Activated CD8-positive, alpha-beta T cell treated with anti-CD3 and anti-CD28 coated beads for 36 hours (primary cell): ENCODE data around the gene ABCA7. TPM values are rescaled to one million over a fixed set of nuclear protein-coding genes. Genes with fewer than 3 reads are reported as not detected.

ENCODE experiments used
- ATAC-seq: fragments of 200-7000 bp; cut with Tn5 transposase; one replicate; pipeline ENCODE4 v1.10.0; 2021; ENCODE audit warnings: mild to moderate bottlenecking, moderate library complexity
- CTCF ChIA-PET: fragments of 350-600 bp; sonication (Branson Sonifier 250); formaldehyde crosslinking; loops from one replicate; lab custom pipeline; 2021; ENCODE audit warnings: antibody characterized with exemption; lab: Charles Lee
- POLR2A ChIA-PET: fragments of 350-600 bp; sonication (Branson Sonifier 250); formaldehyde crosslinking; loops from one replicate; lab custom pipeline; 2021; ENCODE audit warnings: antibody characterized with exemption; lab: Charles Lee
- DNase-seq: peaks from one replicate; pipeline ENCODE4 v3.0.0-alpha.2; 2020
- H3K27ac Mint-ChIP-seq: one replicate; pipeline ENCODE4 v1.8.0; 2021; ENCODE audit warnings: mild to moderate bottlenecking, mixed read lengths
- H3K27me3 Mint-ChIP-seq: one replicate; pipeline ENCODE4 v1.8.0; 2021; ENCODE audit warnings: mixed read lengths
- H3K36me3 Mint-ChIP-seq: one replicate; pipeline ENCODE4 v1.8.0; 2021; ENCODE audit warnings: low read depth, mixed read lengths
- H3K4me1 Mint-ChIP-seq: one replicate; pipeline ENCODE4 v1.8.0; 2021; ENCODE audit warnings: low read depth, mixed read lengths
- H3K4me3 Mint-ChIP-seq: one replicate; pipeline ENCODE4 v1.8.0; 2021; ENCODE audit warnings: mild to moderate bottlenecking, moderate library complexity, mixed read lengths
- H3K9me3 Mint-ChIP-seq: one replicate; pipeline ENCODE4 v1.8.0; 2021; ENCODE audit warnings: mixed read lengths
- CTCF ChIP-seq: fragments of 200-600 bp; IDR thresholded peaks from one replicate; pipeline ENCODE4 v1.8.0; 2022; ENCODE audit warnings: antibody characterized with exemption, mild to moderate bottlenecking
- intact Hi-C: fragments of 100-400 bp; cut with micrococcal nuclease; formaldehyde crosslinking; loops from one replicate; pipeline ENCODE4 v1.10.0; 2022
- total RNA-seq, 2 experiments: library from RNA; stranded (reverse); gene quantifications; one replicate each; pipeline ENCODE4 v1.2.3, GENCODE V29; 2021

The ABCA7 gene
- total RNA-seq, 2 experiments from 2014 or later, result 14.0 to 14.6 TPM

GRCh38 chr19:995051-995827 lies 44.7 kb upstream of the ABCA7 start:
- DNase-seq (no peak), ATAC-seq (no peak)
- ChIA-PET POLR2A (interaction anchor here (0.5 to 4.5 kb wide), 8 partner anchors 10 to 340 kb away, joined by 3 to 37 read pairs (median 4); partner anchors contain the start of genes RNU6-2 and WDR18), CTCF (interaction anchor here (0.7 to 1.9 kb wide), 3 partner anchors 13 to 73 kb away, joined by 3 to 4 read pairs (median 3); no protein-coding TSS in a partner anchor)
- no peaks in the 10 kb centered on the region for H3K9me3 Mint-ChIP-seq
- no peak overlapping the region for H3K27ac Mint-ChIP-seq
- peaks cover 9% of the 10 kb centered on the region for H3K4me1 Mint-ChIP-seq
- no peak for TF ChIP-seq CTCF
- peaks cover 17% of the 10 kb centered on the region for H3K27me3 Mint-ChIP-seq
- intact Hi-C loops, result no loop called here
- H3K4me3 Mint-ChIP-seq, result no peak overlapping the region
- H3K36me3 Mint-ChIP-seq, result peaks cover 10% of the 10 kb centered on the region

- DNase-seq (peak; percentile 86), ATAC-seq (peak; percentile 38)
- ChIA-PET CTCF (interaction anchor here (0.7 to 2.6 kb wide), 5 partner anchors 12 to 245 kb away, joined by 3 to 11 read pairs (median 4); partner anchors contain the start of gene WDR18), POLR2A (interaction anchor here (0.6 to 4.5 kb wide), 12 partner anchors 11 to 270 kb away, joined by 3 to 37 read pairs (median 4); partner anchors contain the start of genes RNU6-2 and WDR18)
- intact Hi-C loops, result no loop called here
- no peak overlapping the region for H3K27ac Mint-ChIP-seq
- H3K4me1 Mint-ChIP-seq, result peaks cover 9% of the 10 kb centered on the region
- peaks cover 4% of the 10 kb centered on the region for H3K36me3 Mint-ChIP-seq
- no peak for TF ChIP-seq CTCF
- H3K27me3 Mint-ChIP-seq, result peaks cover 20% of the 10 kb centered on the region
- H3K9me3 Mint-ChIP-seq, result no peaks in the 10 kb centered on the region
- H3K4me3 Mint-ChIP-seq, result peak overlapping the region; percentile 16
Measured at GRCh38 chr19:996051-996838, 43.7 kb upstream of the ABCA7 start.

- Mint-ChIP-seq H3K4me3 (no peak overlapping the region), H3K27ac (no peak overlapping the region), H3K9me3 (no peaks in the 10 kb centered on the region), H3K36me3 (no peaks in the 10 kb centered on the region), H3K27me3 (peaks cover 25% of the 10 kb centered on the region), H3K4me1 (peaks cover 9% of the 10 kb centered on the region)
- DNase-seq, result no peak
- TF ChIP-seq CTCF, result no peak
- no peak for ATAC-seq
- ChIA-PET CTCF (interaction anchor here (1.5 to 2.6 kb wide), 3 partner anchors 9 to 243 kb away, joined by 3 to 11 read pairs (median 6); partner anchors contain the start of gene WDR18), POLR2A (interaction anchor here (1.4 to 4.5 kb wide), 3 partner anchors 13 to 24 kb away, joined by 4 to 37 read pairs (median 11); partner anchors contain the start of genes RNU6-2 and WDR18)
- intact Hi-C loops, result no loop called here
Measured at GRCh38 chr19:998064-998463, 41.8 kb upstream of the ABCA7 start.

GRCh38 chr19:999379-999719 lies 40.6 kb upstream of the ABCA7 start:
- intact Hi-C loops, result no loop called here
- ChIA-PET POLR2A (interaction anchor here (4.5 kb wide), 1 partner anchor 14 kb away, joined by 37 read pairs; the partner anchor contains the start of gene WDR18), CTCF (interaction anchor here (1.0 kb wide), 1 partner anchor 136 kb away, joined by 3 read pairs; no protein-coding TSS in a partner anchor)
- Mint-ChIP-seq H3K4me3 (no peak overlapping the region), H3K27ac (no peak overlapping the region), H3K9me3 (no peaks in the 10 kb centered on the region), H3K27me3 (peaks cover 25% of the 10 kb centered on the region), H3K36me3 (no peaks in the 10 kb centered on the region), H3K4me1 (peaks cover 9% of the 10 kb centered on the region)
- DNase-seq, result no peak
- TF ChIP-seq CTCF, result no peak
- ATAC-seq, result no peak
